EL (cell line): Measurements from ENCODE around the gene SNX8.

Experiments
- DNase-seq: peaks from one replicate; pipeline ENCODE4 v3.0.0-alpha.2; 2016

Gene SNX8

DNA sequence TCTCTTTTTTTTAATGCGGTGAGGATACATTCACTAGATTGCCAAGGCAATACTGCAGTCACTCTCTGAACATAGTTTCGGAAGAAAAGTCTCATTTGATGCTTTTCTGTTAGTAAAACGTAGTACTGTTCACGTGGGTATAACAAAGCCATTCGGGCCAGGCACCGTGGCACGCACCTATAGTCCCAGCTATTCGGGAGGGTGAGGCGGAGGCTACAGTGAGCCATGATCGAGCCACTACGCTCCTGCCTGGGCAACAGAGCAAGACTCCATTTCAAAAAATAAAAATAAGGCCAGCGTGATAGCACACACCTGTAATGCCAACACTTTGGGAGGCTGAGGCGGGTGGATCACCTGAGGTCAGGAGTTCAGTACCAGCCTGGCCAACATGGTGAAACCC lies 24.6 kb downstream of the SNX8 start:
- no peak for DNase-seq

DNA sequence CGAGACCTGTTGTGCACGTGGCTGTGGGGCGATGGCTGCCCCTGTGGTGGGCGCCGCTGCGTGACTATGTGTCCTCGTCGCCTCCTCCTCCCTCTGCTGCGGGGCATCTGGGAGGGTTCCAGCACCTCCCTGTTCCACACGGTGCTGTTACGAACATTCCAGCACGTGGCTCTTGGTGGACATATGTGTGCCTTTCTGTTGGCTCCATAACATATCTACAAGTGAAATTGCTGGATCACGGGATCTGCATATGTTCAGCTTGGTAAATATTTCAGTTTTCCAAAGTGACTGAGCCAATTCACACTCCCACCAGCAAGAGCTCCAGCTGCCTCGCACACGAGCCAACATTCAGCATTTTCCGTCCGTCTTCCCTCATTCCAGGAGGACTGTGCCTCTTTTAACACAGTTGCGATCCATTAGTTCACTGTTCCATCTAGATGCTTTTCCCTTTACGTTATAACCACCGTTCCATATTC lies 25.1 kb downstream of the SNX8 start:
- no peak for DNase-seq

DNA sequence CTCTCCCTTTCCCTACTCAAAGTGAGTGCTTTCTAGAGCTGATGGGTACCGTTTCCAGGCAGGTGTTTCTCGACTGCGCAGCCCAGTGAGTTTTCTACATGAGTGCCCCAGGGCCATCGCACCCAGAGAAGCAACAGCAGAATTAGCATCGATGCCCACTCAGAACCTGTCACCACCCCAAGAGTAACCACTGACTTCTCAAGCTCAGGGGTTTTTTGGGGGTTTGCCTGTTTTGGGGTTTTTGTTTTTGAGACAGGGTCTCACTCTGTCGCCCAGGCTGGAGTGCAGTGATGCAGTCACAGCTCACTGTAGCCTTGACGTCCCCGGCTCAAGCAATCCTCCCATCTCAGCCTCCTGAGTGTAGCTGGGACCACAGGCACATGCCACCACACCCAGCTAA lies 25.7 kb downstream of the SNX8 start:
- no peak for DNase-seq

DNA sequence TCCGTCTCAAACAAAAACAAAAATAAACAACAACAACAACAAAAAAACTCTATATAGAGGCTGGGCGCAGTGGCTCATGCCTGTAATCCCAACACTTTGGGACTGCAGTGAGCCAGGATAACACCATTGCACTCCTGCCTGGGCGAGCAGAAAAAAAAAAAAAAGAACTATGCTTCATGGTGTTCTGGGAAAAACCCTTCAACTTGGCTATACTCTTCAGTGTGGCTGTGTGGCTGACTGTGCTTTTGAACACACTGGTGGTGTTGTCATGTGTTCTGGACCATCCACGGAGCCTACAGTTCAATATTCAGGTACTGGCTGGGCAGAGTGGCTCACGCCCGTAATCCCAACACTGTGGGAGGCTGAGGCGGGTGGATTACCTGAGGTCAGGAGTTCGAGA lies 26.5 kb downstream of the SNX8 start:
- DNase-seq = no peak

DNA sequence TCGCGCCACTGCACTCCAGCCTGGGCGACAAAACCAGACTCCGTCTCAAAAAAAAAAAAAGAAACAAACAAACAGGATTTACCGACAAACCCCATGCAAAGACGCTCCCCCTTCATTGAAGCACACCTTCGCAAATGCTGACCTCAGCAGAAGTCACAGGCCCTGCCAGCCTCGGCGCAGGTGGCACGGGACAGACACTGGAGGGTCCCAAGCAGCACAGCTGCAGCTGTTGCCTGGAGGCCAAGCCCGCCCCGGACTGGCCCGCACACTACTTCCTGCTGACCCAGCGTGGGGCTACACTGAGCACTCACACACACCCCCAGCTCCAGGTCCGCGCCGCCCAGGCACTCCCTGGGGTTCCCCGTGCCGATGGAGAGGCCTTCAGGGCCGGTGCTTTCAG lies 31.2 kb downstream of the SNX8 start:
- no peak for DNase-seq

DNA sequence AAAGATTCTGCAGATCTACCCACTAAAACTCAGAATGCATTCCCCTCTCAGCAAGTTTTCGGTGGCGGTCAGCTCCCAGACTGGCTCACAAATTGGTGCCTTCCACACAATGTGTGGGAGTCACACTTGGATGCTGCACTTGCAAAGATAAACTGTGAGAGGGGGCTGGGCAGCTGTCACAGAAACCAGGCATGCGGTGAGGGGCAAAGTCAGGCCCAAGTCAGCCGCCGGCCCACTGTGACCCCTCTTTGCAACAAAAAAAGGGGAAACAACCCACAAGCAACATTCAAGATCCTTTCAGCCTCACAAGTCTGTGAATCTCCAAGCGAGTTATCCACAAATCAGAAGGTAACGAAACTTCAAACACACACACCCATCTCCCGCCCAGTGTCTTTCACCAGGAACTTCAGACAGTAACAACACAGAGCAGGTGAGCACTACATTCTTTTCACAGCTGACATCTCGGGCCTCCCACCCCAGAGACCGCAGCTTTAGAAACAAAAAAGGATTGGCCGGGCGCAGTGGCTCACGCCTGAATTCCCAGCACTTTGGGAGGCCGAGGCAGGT lies 32.0 kb downstream of the SNX8 start:
- no peak for DNase-seq

DNA sequence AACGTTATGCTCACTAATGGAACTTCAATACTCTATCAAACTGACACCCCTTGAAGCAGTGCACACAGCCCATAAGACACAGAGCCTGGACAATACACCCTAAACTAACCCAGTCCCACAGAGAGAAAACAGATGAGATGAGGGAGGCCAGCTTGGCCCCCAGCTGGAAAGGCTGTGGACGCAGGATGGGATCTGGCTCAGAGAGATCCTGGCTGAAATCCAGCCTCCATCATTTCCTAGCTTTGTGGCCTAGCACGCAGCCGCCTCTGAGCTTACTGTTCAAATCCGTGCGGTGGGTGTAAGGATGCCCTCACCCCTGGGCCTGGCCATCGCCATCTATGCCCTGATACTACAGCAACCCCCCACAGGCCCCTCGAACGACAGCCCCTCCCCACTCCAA lies 32.7 kb downstream of the SNX8 start:
- DNase-seq = no peak

DNA sequence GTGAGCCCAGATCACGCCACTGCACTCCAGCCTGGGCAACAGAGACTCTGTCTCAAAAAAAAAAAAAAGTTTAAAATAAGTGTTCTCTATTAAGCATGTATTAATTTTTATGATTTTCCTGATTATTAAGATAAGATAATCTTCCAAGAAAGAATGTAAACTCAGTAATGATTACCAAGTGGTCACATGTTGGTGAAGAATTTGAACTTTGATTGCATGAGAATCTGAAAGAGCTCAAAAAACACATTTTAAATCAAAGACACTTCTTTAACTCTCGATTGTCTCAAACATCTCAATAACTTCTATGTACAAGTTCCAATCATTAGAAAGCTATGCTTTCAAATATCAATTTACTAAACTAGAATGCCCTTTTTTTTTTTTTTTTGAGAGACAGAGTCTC lies 33.8 kb downstream of the SNX8 start:
- DNase-seq = no peak

DNA sequence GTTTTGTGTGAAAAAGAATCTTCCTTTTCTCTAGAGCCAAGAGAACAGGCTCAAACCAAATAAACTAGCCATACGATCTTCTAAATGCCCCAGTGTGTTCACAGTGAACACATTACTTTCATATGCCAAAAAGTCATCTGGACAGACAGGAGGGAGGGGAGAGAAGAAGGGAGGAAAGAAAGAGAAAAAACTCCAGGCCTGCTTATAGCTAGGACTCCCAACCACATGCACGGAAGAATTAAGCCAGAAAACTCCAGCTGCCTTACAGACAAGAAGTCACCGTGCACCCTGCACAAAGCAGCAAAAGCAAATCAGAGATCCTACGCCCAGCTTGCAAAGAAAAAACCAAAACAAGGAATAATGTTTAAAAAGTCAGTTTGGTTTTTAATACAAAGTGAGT lies 34.3 kb downstream of the SNX8 start:
- DNase-seq = no peak

DNA sequence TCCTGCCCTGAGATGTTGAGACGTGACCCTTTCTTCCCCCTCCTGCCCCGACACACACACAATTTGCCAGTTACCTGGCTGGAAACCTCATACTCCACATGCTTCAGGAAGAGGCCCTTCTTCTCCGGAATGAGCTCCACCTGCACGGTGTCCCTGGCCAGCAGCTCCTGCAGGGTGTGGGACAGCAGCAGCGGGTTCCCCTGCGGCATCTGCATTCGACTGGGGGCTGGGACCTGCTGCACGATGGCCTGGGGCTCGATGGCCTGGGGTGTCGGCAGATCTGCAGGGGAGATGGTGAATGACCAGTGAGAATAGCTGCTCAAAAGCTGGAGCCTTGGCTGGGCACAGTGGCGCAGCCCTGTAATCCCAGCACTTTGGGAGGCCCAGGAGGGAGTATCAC lies 36.2 kb downstream of the SNX8 start:
- DNase-seq = no peak

DNA sequence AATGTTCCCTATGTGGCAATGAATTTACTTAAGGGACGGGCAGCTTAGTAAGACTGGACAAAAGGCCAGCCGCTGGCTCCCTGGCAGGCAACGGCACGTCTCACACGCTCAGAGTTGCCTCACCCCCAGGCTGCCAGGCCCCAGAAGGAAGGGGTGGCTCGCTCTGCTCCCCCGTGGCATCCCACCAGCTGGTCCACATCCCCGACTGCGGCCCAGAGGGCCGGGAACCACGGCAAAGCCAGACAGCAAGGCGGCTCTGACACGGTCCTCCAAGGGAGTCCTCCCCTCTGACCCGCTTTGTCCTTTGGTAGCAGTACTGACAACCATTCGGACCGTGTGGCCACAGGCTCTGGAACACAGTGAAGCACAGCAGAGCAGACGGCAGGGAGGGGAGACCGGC lies 38.1 kb downstream of the SNX8 start:
- no peak for DNase-seq

DNA sequence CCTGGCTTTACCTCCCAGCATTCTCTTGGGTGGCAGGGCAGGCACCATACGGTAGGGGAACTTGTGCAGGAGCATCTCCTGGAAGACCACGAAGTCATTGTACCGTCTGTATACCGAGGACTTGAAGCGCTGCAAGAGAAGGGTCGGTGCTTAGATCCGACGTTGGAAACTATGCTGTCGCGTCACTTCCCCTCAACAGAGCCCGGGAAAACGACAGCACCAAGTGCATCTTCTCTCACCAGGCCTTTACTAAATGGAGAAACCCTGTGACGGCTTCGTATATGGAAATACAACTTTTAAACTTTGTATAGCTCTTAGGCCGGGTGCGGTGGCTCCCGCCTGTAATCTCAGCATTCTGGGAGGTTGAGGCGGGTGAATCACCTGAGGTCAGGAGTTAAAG lies 39.1 kb downstream of the SNX8 start:
- no peak for DNase-seq

DNA sequence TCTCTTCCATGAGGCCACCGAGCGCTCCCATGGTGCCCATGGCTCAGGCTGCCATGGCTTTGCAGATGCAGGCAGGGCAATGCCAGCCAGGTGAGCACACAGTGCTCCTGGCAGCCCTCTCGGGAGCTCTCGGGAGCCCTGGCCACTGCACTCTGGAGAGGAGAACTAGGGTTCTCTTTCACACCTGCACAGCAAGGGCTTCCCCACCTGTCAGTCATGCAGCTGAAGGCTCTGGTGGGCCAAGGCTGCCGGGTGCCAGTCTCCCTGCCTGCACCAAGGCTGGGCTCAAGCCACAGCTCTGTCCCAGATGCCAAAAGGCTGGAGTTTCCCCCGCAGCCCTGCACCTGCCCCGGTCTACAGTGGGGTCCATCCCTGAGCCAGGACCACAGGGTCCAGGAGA lies 39.6 kb downstream of the SNX8 start:
- DNase-seq = no peak

DNA sequence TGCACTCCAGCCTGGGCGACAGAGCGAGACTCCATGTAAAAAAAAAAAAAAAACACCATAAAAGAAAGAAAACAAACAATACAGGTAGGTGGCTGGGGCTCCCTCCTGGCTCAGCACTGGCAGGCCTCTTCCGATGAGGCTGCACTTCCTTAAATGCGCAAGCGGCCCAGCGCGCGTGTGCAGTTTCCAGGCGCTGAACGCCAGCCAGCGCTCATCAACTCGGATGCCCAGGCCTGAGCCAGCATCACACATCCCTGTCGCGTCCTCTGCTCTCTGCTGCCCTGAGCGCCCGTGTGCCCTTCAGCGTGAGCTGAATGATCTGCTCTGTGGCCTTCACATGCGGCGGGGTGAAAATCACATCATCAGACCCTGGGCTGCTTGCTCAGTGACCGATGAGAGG lies 40.4 kb downstream of the SNX8 start:
- no peak for DNase-seq

DNA sequence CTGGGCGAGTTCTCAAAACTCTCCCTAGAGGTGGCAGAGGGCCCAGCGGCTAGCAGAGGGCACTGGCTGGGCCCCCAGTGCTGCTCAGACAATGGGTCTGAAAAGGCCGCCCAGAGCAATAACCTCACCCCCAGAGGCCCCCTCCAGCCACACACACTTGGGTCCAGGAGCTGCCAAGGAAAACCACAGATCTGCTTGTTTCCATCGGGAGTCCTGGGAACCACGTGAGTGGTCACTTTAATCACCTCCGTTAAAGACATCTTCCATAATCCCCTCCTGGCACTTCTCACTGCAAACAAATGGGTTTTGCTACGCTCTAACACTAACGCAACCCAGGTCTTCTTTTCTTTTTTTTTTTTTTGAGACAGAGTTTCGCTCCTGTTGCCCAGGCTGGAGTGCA lies 42.2 kb downstream of the SNX8 start:
- no peak for DNase-seq

DNA sequence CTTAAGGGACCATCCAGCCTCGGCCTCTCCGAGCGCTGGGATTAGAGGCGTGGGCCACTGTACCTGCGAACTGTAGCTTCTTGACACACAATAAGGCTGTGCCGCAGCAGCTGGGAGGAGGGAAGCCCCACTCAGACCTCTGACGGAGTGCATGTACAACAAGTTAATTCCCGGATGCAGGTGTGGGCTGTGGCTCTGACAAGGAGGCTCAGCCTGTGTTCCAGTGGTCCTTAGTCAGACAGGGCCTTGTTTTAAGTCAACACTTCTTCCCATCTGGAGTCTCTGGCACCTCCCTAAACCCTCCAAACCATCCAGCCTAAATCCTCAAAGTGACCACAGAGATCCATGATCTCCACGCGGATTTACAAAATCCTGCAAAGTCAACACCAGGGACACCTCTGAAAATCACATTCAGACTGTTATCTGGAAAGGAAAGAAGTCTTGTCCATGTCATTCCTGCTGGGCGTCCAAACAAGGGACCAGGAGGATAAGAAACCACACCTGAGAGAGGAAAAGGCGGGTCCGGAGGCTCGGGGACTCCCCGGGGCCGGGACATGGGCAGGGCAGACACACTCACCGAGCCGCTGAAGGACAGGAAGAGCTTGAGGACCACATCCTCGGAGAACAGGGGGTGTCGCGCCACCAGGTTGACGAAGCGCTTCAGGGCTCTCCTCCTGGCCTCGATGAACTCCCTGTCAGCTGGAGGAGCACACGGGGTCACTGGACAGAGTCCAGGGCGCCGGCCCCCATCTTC lies 42.8 kb downstream of the SNX8 start:
- DNase-seq = no peak

DNA sequence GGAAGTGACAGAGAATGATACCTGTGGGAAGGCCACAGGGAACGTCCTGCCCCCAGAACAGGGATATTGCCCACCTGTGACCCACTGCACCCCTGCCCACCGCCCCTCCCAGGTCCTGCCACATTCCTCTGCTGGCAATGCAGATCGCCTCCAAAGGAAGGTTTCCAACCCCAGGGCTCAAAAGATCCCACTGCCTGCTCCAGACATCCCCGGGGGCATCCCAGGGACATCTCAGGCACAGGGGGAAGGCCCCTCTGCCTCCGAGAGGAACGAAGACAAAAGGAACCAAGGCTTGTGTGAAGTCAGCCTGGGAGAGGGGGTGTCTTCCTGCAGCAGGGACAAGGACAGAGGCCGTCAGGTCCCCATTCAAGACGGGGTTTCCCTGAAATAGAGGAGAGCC lies 43.7 kb downstream of the SNX8 start:
- DNase-seq = no peak

DNA sequence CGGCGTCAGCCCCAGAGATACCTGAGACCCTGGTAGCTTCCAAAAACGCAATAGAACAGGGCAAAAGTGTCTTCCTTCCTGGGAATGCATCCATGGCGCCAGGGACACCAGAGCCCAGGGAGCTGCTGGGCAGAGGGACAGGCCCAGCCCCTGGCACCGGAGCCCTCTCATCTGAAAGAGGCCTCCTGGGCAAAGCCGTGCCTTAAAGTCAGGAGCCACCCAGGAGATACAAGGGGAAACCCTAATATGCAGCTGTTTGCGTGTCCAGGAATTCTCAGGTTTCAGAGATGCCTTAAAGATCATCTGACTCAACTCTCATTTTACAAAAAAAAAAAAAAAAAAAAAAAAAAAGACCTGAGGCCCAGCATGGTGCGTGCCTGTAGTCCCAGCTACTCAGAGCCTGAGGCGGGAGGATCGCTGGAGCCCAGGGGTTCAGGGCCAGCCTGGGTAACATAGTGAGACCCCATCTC lies 44.2 kb downstream of the SNX8 start:
- no peak for DNase-seq

DNA sequence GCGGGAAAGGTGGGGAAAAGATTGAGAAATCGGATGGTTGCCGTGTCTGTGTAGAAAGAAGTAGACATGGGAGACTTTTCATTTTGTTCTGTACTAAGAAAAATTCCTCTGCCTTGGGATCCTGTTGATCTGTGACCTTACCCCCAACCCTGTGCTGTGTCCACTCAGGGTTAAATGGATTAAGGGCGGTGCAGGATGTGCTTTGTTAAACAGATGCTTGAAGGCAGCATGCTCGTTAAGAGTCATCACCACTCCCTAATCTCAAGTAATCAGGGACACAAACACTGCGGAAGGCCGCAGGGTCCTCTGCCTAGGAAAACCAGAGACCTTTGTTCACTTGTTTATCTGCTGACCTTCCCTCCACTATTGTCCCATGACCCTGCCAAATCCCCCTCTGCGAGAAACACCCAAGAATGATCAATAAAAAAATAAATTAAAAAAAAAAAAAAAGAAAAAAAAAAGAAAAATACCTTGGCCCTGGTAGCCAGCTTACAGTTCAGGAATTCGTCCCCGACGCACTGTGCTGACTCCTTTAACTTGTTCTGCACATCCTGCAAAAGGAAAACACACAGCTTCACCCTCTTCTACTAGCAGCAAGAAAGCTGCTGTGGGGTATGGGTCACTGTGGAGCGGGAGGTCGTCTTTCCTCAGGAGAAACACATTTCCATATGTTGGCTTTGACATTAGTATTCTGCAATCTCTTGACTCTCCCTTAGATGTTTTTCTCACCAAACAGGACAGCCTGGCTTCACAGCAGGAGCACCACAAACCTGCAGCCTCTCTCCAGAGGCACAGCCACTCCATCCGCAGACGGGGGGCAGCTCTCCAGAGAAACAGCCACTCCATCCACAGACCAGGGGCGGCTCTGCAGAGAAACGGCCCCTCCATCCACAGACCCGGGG lies 44.9 kb downstream of the SNX8 start:
- DNase-seq = peak; percentile 28

DNA sequence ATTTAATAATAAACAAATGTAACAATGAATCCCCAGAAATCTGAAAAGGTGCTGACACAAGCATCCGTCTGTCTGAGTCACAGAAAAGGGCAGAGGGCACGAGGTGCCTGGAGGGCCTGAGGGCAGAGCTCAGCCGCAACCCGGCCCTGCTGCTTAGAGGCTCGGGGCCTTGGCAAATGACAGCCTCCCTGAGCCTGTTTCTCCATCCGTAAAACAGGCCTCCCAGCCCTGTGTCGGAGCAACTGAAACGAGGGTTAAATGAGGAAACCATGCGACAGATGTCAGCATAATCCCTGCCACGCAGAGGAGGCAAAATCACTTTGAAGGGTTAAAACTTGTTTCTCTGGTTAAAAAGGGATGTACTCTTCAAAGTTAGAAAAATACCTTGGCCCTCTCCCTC lies 47.3 kb downstream of the SNX8 start:
- DNase-seq = peak; percentile 88

DNA sequence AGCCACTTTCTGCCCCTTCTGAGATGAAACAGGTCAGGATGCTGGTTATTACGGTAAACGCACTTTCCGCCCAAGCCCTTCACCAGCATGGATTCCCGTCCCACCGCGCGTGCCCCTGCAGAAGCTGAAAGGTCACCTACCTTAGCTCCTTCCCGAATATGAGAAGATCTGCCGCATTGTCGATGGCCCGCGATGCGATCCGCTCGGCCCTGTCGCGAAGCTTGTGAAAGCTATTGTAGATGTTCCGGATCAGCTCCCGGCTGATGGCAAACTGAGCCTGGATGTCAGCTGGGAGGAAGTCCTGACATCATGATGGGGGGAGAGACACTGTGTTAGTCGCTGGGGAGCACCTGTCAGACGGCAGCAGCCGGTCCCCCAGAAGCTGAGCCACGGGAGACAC lies 50.1 kb downstream of the SNX8 start:
- no peak for DNase-seq

DNA sequence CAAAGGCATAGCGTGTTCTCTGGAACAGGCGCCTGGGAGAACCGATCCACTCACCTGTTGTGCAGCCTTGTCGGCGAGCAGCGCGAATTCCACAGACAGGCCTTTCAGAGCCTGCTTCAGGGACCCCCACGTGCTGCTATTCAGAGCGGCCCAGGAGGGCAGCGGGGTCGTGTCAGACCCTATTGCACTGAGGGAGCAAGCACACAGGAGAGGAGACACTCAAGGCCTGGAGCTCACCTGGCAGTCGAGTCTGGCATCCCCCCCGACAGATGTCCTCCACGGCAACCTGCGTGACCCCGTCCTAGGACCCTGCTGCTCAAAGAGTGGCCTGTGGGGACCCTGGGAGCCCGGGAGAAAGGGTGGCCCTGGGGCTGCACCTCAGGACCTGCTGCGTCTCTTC lies 51.1 kb downstream of the SNX8 start:
- no peak for DNase-seq

DNA sequence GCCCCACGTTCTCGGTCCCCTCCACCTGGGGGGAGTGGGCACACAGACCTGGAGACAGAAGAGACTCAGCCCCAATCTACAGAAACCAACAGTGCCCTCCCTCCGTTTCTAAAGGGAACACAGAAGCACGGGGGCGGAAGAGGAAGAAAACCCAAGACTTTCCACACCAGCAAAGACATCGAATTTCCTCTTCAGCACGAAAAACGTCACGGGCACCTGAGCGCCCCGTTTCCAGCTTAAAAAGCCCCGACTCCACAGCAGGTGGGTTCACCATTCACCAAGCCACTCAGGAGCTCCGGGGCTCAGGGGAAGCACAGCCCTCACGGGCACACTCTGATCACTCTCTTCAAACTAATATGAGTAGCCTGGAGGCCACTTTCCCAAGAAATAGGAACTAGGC lies 52.6 kb downstream of the SNX8 start:
- DNase-seq = no peak

DNA sequence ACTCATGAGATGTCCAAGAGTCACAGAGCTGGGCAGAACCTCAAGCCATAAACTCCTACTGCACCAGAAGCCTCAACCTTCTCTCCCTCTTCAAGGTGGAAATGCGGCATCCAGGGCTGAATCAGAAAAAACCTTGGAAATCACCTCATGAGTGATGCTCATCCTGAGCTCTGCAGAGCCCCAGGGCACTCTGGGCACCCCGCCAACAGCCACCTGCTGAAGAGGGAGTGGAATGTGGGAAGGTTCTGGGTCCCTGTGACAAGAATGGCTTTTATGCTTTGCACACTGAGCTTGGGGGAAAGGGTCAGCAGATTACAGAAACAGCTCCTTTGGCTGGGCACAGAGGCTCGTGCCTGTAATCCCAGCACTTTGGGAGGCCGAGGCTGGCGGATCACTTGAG lies 53.4 kb downstream of the SNX8 start:
- DNase-seq = peak; percentile 34
